ENCODE measurements around the gene DPH1.
A peak's percentile ranks its signal among the peaks of the same experiment; 100 is the strongest.

Gene DPH1

DNA sequence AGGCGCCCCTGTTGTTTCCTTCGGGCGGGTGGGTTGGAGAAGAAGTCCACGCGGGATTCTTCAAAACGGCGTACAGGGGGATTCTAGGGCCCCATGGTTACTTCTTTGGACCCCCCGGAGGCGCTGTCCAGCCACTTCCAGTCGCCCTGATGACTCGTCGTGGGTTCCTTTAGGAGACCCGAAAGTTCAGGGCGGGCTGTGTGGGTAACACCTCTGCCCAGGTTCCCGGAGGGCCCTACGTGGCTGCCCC is 24.2 kb downstream of the DPH1 start:
- H3K79me2 ChIP-seq = no peaks in the 10 kb centered on the region
- H3K4me1 ChIP-seq = peaks cover 12% of the 10 kb centered on the region
- H3K36me3 ChIP-seq (ENCODE audit: control insufficient read depth, insufficient read depth, low read length) = no peaks in the 10 kb centered on the region
- peak overlapping the region; percentile 40 for H3K4me3 ChIP-seq (ENCODE audit: low read depth, low read length)
- peak overlapping the region; percentile 63 for H3K27ac ChIP-seq
- no peaks in the 10 kb centered on the region for H3K27me3 ChIP-seq (ENCODE audit: control insufficient read depth, insufficient read depth, low read length)
- H3K9me3 ChIP-seq (ENCODE audit: control insufficient read depth, low read length) = no peaks in the 10 kb centered on the region
- H3K9ac ChIP-seq = no peak overlapping the region
- H2AFZ ChIP-seq = peak overlapping the region; percentile 76
- H3K4me2 ChIP-seq (ENCODE audit: low read length) = peak overlapping the region; percentile 76
- no peak for TF ChIP-seq CTCF (IDR thresholded peaks at IDR 0.05)

- TF ChIP-seq CTCF (IDR thresholded peaks at IDR 0.05) = peak; percentile 94
- Histone ChIP-seq H3K36me3 (ENCODE audit: control insufficient read depth, insufficient read depth, low read length) (no peaks in the 10 kb centered on the region), H3K27me3 (ENCODE audit: control insufficient read depth, insufficient read depth, low read length) (no peaks in the 10 kb centered on the region), H3K27ac (peak within 1 kb of the TSS; percentile 63), H3K9ac (no peak within 1 kb of the TSS), H3K4me3 (ENCODE audit: low read depth, low read length) (peak within 1 kb of the TSS; percentile 40), H3K79me2 (no peaks in the 10 kb centered on the region), H3K4me1 (peaks cover 10% of the 10 kb centered on the region), H3K9me3 (ENCODE audit: control insufficient read depth, low read length) (no peaks in the 10 kb centered on the region), H3K4me2 (ENCODE audit: low read length) (peak within 1 kb of the TSS; percentile 76), H2AFZ (peak within 1 kb of the TSS; percentile 76)
Observed at GRCh38 chr17:2054512-2055291, 24.7 kb downstream of the DPH1 start, which contains the start of gene HIC1. Gene HIC1, plus strand, starts transcription at chr17:2055103. Its CDS starts 1,588 bp downstream, at chr17:2056691.

GRCh38 chr17:2055292-2056205 is 25.6 kb downstream of the DPH1 start:
- Histone ChIP-seq H3K27me3 (ENCODE audit: control insufficient read depth, insufficient read depth, low read length) (no peaks in the 10 kb centered on the region), H3K9me3 (ENCODE audit: control insufficient read depth, low read length) (no peaks in the 10 kb centered on the region), H3K4me2 (ENCODE audit: low read length) (peak overlapping the region; percentile 34), H3K4me1 (peaks cover 10% of the 10 kb centered on the region), H3K79me2 (no peaks in the 10 kb centered on the region), H2AFZ (peak overlapping the region; percentile 76), H3K36me3 (ENCODE audit: control insufficient read depth, insufficient read depth, low read length) (no peaks in the 10 kb centered on the region), H3K4me3 (ENCODE audit: low read depth, low read length) (peak overlapping the region; percentile 35), H3K9ac (no peak overlapping the region), H3K27ac (peak overlapping the region; percentile 63)
- no peak for TF ChIP-seq CTCF (IDR thresholded peaks at IDR 0.05)

DNA sequence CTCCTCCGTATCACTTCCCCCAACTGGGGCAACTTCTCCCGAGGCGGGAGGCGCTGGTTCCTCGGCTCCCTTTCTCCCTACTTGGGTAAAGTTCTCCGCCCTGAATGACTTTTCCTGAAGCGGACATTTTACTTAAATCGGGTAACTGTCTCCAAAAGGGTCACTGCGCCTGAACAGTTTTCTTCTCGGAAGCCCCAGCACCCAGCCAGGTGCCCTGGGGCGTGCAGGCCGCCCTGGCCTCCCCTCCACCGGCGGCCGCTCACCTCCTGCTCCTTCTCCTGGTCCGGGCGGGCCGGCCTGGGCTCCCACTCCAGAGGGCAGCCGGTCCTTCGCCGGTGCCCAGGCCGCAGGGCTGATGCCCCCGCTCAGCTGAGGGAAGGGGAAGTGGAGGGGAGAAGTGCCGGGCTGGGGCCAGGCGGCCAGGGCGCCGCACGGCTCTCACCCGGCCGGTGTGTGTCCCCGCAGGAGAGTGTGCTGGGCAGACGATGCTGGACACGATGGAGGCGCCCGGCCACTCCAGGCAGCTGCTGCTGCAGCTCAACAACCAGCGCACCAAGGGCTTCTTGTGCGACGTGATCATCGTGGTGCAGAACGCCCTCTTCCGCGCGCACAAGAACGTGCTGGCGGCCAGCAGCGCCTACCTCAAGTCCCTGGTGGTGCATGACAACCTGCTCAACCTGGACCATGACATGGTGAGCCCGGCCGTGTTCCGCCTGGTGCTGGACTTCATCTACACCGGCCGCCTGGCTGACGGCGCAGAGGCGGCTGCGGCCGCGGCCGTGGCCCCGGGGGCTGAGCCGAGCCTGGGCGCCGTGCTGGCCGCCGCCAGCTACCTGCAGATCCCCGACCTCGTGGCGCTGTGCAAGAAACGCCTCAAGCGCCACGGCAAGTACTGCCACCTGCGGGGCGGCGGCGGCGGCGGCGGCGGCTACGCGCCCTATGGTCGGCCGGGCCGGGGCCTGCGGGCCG is 26.5 kb downstream of the DPH1 start:
- Histone ChIP-seq H3K27ac (no peak overlapping the region), H3K4me1 (peaks cover 7% of the 10 kb centered on the region), H3K4me2 (ENCODE audit: low read length) (peak overlapping the region; percentile 13), H3K4me3 (ENCODE audit: low read depth, low read length) (no peak overlapping the region), H3K79me2 (no peaks in the 10 kb centered on the region), H3K9me3 (ENCODE audit: control insufficient read depth, low read length) (no peaks in the 10 kb centered on the region), H3K36me3 (ENCODE audit: control insufficient read depth, insufficient read depth, low read length) (no peaks in the 10 kb centered on the region), H3K27me3 (ENCODE audit: control insufficient read depth, insufficient read depth, low read length) (no peaks in the 10 kb centered on the region), H3K9ac (no peak overlapping the region), H2AFZ (no peak overlapping the region)
- TF ChIP-seq CTCF (IDR thresholded peaks at IDR 0.05) = no peak

All from parathyroid adenoma (tissue), 2 donors.